ENCODE measurements around the gene CCDC70. TPM values are rescaled to one million over a fixed set of nuclear protein-coding genes. Genes with fewer than 3 reads are reported as not detected.

The CCDC70 gene
- total RNA-seq, 1 experiment from 2014 or later = not detected

DNA sequence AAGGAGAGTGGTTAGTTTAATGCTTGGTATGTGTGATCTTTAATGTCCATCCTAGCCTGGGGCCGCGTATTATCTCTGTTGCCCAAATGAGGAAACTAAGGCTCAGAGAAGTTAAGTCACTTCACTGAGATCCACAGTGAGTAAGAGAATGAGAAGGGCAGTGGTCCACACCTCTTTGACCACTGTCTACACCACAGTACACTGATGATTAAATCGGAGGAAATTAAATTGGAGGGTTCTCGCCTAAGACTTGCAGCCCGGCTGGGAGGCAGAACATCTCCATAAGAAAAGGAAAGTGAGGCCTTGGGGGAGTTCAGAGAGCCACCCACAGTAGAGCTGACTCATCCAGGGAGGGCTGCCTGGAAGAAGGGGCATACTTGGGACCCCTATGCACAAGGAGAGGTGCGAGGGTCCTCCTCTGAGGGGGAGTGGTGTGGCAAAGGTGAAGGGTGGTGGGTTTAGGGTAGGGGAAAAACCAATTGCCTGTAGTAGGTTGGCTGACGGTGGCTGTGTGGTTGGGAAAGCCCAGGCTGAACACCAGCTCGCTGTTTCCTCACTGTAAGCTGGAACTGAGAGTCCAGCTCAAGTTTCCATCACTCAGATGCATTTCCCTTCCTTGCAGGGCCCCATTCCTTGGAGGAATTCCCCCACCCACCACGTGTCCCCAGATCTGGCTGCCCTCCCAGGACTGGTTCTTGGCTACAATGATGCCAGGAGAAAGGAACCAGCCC lies 42.8 kb upstream of the CCDC70 start:
- DNase-seq (ENCODE audit: unreplicated experiment) = peak; percentile 67
- ChIA-PET POLR2A (no interaction called here), CTCF (interaction anchor here (0.6 to 1.7 kb wide), 5 partner anchors 16 to 382 kb away, joined by 3 to 6 read pairs (median 3); no protein-coding TSS in a partner anchor)
- Mint-ChIP-seq H3K36me3 (ENCODE audit: insufficient read depth, unreplicated experiment) (no peaks in the 10 kb centered on the region), H3K9me3 (ENCODE audit: unreplicated experiment) (no peaks in the 10 kb centered on the region), H3K4me1 (ENCODE audit: insufficient read depth, unreplicated experiment) (peaks cover 15% of the 10 kb centered on the region), H3K4me3 (ENCODE audit: unreplicated experiment) (no peak overlapping the region), H3K27me3 (ENCODE audit: insufficient read depth, unreplicated experiment) (peaks cover 62% of the 10 kb centered on the region), H3K27ac (ENCODE audit: low read depth, unreplicated experiment) (no peak overlapping the region)
- intact Hi-C loops (cut with micrococcal nuclease) = no loop called here
- TF ChIP-seq, protein P1, sequence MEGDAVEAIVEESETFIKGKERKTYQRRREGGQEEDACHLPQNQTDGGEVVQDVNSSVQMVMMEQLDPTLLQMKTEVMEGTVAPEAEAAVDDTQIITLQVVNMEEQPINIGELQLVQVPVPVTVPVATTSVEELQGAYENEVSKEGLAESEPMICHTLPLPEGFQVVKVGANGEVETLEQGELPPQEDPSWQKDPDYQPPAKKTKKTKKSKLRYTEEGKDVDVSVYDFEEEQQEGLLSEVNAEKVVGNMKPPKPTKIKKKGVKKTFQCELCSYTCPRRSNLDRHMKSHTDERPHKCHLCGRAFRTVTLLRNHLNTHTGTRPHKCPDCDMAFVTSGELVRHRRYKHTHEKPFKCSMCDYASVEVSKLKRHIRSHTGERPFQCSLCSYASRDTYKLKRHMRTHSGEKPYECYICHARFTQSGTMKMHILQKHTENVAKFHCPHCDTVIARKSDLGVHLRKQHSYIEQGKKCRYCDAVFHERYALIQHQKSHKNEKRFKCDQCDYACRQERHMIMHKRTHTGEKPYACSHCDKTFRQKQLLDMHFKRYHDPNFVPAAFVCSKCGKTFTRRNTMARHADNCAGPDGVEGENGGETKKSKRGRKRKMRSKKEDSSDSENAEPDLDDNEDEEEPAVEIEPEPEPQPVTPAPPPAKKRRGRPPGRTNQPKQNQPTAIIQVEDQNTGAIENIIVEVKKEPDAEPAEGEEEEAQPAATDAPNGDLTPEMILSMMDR (IDR thresholded peaks at IDR 0.05; ENCODE audit: unreplicated experiment) = no peak
- BruUV-seq (replicated peaks) = no TSS peak

DNA sequence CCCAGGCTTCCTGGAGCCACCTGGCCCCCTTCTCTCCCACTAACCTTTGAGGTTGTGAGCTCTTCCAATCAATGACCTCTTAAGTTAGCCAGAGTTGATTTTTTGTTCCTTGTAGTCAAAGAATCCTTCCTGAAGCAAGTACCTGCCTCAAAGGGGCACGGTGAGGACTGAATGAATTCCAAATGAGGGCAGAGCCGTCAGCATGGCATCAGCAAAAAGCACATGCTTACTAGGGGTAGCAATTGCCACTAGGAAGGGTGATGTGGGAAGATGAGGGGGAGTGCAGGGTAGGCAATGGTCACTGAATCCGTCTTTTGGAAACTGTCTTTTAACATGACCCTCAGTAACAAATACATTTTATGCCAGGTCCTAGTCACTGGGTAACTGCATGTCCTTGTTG lies 42.2 kb upstream of the CCDC70 start:
- DNase-seq (ENCODE audit: unreplicated experiment) = no peak
- Mint-ChIP-seq H3K4me1 (ENCODE audit: insufficient read depth, unreplicated experiment) (peaks cover 15% of the 10 kb centered on the region), H3K36me3 (ENCODE audit: insufficient read depth, unreplicated experiment) (no peaks in the 10 kb centered on the region), H3K4me3 (ENCODE audit: unreplicated experiment) (no peak overlapping the region), H3K27me3 (ENCODE audit: insufficient read depth, unreplicated experiment) (peaks cover 62% of the 10 kb centered on the region), H3K9me3 (ENCODE audit: unreplicated experiment) (no peaks in the 10 kb centered on the region), H3K27ac (ENCODE audit: low read depth, unreplicated experiment) (no peak overlapping the region)
- ChIA-PET CTCF (interaction anchor here (1.2 to 1.7 kb wide), 4 partner anchors 13 to 381 kb away, joined by 3 to 6 read pairs (median 3); no protein-coding TSS in a partner anchor), POLR2A (no interaction called here)
- intact Hi-C loops (cut with micrococcal nuclease) = no loop called here
- BruUV-seq (replicated peaks) = no TSS peak
- TF ChIP-seq, protein P1 (IDR thresholded peaks at IDR 0.05; ENCODE audit: unreplicated experiment) = no peak

DNA sequence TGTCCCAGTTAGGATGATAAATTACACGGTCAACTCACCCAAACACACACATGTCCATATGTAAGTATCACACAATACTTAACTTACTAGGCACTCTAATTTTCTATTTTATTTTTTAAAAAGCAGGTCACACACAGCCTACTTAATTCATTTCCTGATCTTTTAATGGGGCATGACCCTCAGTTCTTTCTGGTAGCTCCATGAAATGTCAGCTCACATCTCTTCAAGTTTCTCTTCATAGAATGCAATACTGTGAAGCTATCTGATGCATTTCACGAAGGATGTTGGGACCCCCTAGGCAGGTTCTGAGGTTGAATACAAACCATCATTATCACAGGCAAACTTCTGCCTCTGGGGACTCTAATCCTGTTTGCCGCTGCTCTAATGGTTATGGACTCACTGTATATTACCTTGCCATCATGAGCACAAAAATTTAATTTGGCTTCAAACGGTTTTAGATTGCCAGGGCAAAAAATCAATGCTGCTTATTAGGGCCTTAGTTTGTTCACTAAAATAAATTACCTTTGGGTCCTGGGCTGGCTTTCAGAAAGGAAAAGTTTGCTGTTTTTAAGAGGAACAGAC lies 41.7 kb upstream of the CCDC70 start:
- H3K9me3 Mint-ChIP-seq (ENCODE audit: unreplicated experiment) = no peaks in the 10 kb centered on the region
- H3K4me3 Mint-ChIP-seq (ENCODE audit: unreplicated experiment) = no peak overlapping the region
- H3K27ac Mint-ChIP-seq (ENCODE audit: low read depth, unreplicated experiment) = no peak overlapping the region
- intact Hi-C loops (cut with micrococcal nuclease) = no loop called here
- DNase-seq (ENCODE audit: unreplicated experiment) = no peak
- peaks cover 16% of the 10 kb centered on the region for H3K4me1 Mint-ChIP-seq (ENCODE audit: insufficient read depth, unreplicated experiment)
- ChIA-PET POLR2A (no interaction called here), CTCF (interaction anchor here (1.2 to 1.8 kb wide), 5 partner anchors 12 to 381 kb away, joined by 3 to 6 read pairs (median 3); no protein-coding TSS in a partner anchor)
- H3K27me3 Mint-ChIP-seq (ENCODE audit: insufficient read depth, unreplicated experiment) = peaks cover 62% of the 10 kb centered on the region
- TF ChIP-seq, protein P1 (IDR thresholded peaks at IDR 0.05; ENCODE audit: unreplicated experiment) = no peak
- H3K36me3 Mint-ChIP-seq (ENCODE audit: insufficient read depth, unreplicated experiment) = no peaks in the 10 kb centered on the region
- BruUV-seq (replicated peaks) = no TSS peak

DNA sequence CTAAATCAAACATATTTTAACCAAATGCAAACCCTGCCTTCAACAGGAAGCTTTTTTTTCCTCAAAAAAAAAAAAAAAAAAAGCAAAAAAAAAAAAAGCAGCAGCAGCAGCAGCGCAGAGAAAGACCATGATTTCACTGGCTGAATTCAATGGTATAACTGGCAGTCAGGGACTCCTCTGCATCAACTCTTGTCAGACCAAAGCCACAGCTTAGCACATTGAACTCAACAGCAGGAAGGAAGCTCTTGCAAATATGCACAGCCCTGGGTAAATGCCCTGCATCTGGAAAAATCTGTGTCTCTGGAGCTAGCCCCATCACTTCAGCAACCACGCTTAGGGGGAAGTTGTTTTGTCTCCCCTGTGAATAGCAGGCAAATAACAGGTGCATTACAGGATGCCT lies 40.2 kb upstream of the CCDC70 start:
- no peaks in the 10 kb centered on the region for H3K9me3 Mint-ChIP-seq (ENCODE audit: unreplicated experiment)
- H3K27me3 Mint-ChIP-seq (ENCODE audit: insufficient read depth, unreplicated experiment) = peaks cover 57% of the 10 kb centered on the region
- no peak overlapping the region for H3K4me3 Mint-ChIP-seq (ENCODE audit: unreplicated experiment)
- no peaks in the 10 kb centered on the region for H3K36me3 Mint-ChIP-seq (ENCODE audit: insufficient read depth, unreplicated experiment)
- no peak for DNase-seq (ENCODE audit: unreplicated experiment)
- intact Hi-C loops (cut with micrococcal nuclease) = no loop called here
- H3K4me1 Mint-ChIP-seq (ENCODE audit: insufficient read depth, unreplicated experiment) = peaks cover 21% of the 10 kb centered on the region
- no TSS peak for BruUV-seq (replicated peaks)
- H3K27ac Mint-ChIP-seq (ENCODE audit: low read depth, unreplicated experiment) = no peak overlapping the region
- TF ChIP-seq, protein P1 (IDR thresholded peaks at IDR 0.05; ENCODE audit: unreplicated experiment) = no peak
- ChIA-PET CTCF (interaction anchor here (0.7 to 1.8 kb wide), 3 partner anchors 9 to 380 kb away, joined by 3 to 5 read pairs (median 3); no protein-coding TSS in a partner anchor), POLR2A (interaction anchor here (0.6 kb wide), 1 partner anchor 401 kb away, joined by 4 read pairs; no protein-coding TSS in a partner anchor)

All from MCF 10A (cell line).